H1 (cell line): ENCODE data around the gene MMAB.

Experiments
- ATF2 ChIP-seq: IDR thresholded peaks from 2 replicates; pipeline ENCODE4 v1.6.1; 2012; ENCODE audit warnings: low read length, inconsistent platforms
- BRCA1 ChIP-seq: IDR thresholded peaks from 2 replicates; pipeline ENCODE4 v1.6.1; 2012; ENCODE audit warnings: low read depth, low read length, improper control_type of control experiment
- CTCF ChIP-seq, 3 experiments: IDR thresholded peaks; 1 replicate in 2 of 3; 2 replicates in 1 of 3; pipeline versions ENCODE4 v1.5.1 to v1.6.1; 2011; ENCODE audit warnings: low read length in 3 of 3, mild to moderate bottlenecking in 3 of 3, inconsistent platforms in 2 of 3, low read depth in 1 of 3, moderate library complexity in 1 of 3; ENCODE audit not compliant: insufficient read depth in 1 of 3; ENCODE audit errors: control extremely low read depth in 1 of 3
- EP300 ChIP-seq, 2 experiments: IDR thresholded peaks; 1 replicate in 1 of 2; 2 replicates in 1 of 2; pipeline ENCODE4 v1.6.1; 2011 to 2012; ENCODE audit warnings: low read depth in 2 of 2, low read length in 2 of 2, mild to moderate bottlenecking in 2 of 2, borderline replicate concordance in 1 of 2, inconsistent platforms in 1 of 2, moderate library complexity in 1 of 2
- GTF2F1 ChIP-seq: IDR thresholded peaks from 2 replicates; pipeline ENCODE4 v1.6.1; 2012; ENCODE audit warnings: low read depth, low read length, improper control_type of control experiment, borderline replicate concordance
- JUN ChIP-seq: IDR thresholded peaks from 2 replicates; pipeline ENCODE4 v1.6.1; 2011; ENCODE audit warnings: low read depth, mild to moderate bottlenecking, improper control_type of control experiment, low read length
- MAFK ChIP-seq: IDR thresholded peaks from 2 replicates; pipeline ENCODE4 v1.6.1; 2012; ENCODE audit warnings: low read depth, mild to moderate bottlenecking, improper control_type of control experiment, low read length
- MAX ChIP-seq: IDR thresholded peaks from 2 replicates; pipeline ENCODE4 v1.6.1; 2012; ENCODE audit warnings: inconsistent platforms
- POLR2A ChIP-seq, 2 experiments: IDR thresholded peaks; 1 replicate in 1 of 2; 2 replicates in 1 of 2; pipeline ENCODE4 v1.6.1; 2011; ENCODE audit warnings: low read depth in 2 of 2, low read length in 2 of 2, mild to moderate bottlenecking in 2 of 2; ENCODE audit errors: control extremely low read depth in 1 of 2
- POLR2AphosphoS5 ChIP-seq: IDR thresholded peaks from 2 replicates; pipeline ENCODE4 v1.6.1; 2011; ENCODE audit warnings: low read depth, low read length
- RAD21 ChIP-seq, 2 experiments: IDR thresholded peaks in 1 of 2; conservative IDR thresholded peaks in 1 of 2; 2 replicates each; pipeline ENCODE4 v1.6.1; 2011; ENCODE audit warnings: low read depth in 2 of 2, low read length in 2 of 2, improper control_type of control experiment in 1 of 2, inconsistent platforms in 1 of 2, mild to moderate bottlenecking in 1 of 2, moderate library complexity in 1 of 2
- SP1 ChIP-seq: IDR thresholded peaks from 2 replicates; pipeline ENCODE4 v1.6.1; 2011; ENCODE audit warnings: low read depth, low read length
- TAF1 ChIP-seq: IDR thresholded peaks from 2 replicates; pipeline ENCODE4 v1.6.1; 2011; ENCODE audit warnings: mild to moderate bottlenecking, low read depth, low read length
- YY1 ChIP-seq: IDR thresholded peaks from 2 replicates; pipeline ENCODE4 v1.6.1; 2011; ENCODE audit warnings: low read depth, mild to moderate bottlenecking, low read length

- TF ChIP-seq CTCF (IDR thresholded peaks at IDR 0.05; ENCODE audit: control extremely low read depth in 1 of 3, insufficient read depth in 1 of 3, low read depth in 1 of 3, low read length in 3 of 3) (no peak), SP1 (no peak), POLR2A (IDR thresholded peaks at IDR 0.05; ENCODE audit: control extremely low read depth in 1 of 2, low read depth in 2 of 2, low read length in 2 of 2) (no peak), MAX (no peak), POLR2AphosphoS5 (no peak), RAD21 (IDR thresholded peaks at IDR 0.05 in 1 of 2, conservative IDR thresholded peaks at IDR 0.05 in 1 of 2; ENCODE audit: low read depth in 2 of 2, low read length in 2 of 2) (no peak), ATF2 (no peak), TAF1 (no peak), JUN (no peak), MAFK (no peak), GTF2F1 (no peak), YY1 (no peak), EP300 (IDR thresholded peaks at IDR 0.05; ENCODE audit: borderline replicate concordance in 1 of 2, low read depth in 2 of 2, low read length in 2 of 2) (no peak), BRCA1 (no peak)
These were observed 28.3 kb upstream of the MMAB start for GRCh38 chr12:109601557-109601956.
